ENCODE measurements around the gene ABL1.

Gene ABL1

DNA sequence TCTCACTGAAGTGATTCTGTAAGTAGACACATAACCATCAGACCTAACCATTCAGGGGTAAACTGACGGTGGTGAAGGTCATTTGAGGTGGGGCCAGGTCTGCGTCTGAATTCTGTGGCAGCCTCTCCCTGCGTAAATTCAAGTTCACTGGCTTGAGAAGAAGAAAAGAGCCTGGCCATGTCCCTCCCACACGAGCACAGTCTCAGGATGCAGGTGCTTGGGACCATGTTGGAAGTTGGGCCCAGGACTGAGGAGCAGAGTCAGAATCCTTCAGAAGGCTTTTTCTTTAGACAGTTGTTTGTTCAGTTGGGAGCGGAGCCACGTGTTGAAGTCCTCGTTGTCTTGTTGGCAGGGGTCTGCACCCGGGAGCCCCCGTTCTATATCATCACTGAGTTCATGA is 37.5 kb downstream of the ABL1 start:
- no peak for DNase-seq (ENCODE audit: extremely low read depth, low read depth)
- no peak overlapping the region for H3K4me3 ChIP-seq (replicated peaks; ENCODE audit: low read depth, low read length)
- TF ChIP-seq CTCF (IDR thresholded peaks at IDR 0.05; ENCODE audit: low read depth, low read length, missing control alignments) = no peak

DNA sequence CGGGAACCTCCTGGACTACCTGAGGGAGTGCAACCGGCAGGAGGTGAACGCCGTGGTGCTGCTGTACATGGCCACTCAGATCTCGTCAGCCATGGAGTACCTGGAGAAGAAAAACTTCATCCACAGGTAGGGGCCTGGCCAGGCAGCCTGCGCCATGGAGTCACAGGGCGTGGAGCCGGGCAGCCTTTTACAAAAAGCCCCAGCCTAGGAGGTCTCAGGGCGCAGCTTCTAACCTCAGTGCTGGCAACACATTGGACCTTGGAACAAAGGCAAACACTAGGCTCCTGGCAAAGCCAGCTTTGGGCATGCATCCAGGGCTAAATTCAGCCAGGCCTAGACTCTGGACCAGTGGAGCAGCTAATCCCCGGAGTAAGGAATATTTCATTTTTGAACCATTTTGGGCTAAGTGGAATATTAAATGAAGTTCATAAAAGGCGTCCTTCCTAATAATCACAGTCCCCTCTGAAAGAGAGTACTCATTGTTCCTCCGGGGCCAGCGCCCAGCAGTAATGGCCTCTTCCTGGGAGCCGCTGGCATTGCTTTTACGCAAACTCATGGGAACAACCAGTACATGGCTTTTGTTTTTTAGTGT is 38.0 kb downstream of the ABL1 start:
- no peak overlapping the region for H3K4me3 ChIP-seq (replicated peaks; ENCODE audit: low read depth, low read length)
- TF ChIP-seq CTCF (IDR thresholded peaks at IDR 0.05; ENCODE audit: low read depth, low read length, missing control alignments) = no peak
- no peak for DNase-seq (ENCODE audit: extremely low read depth, low read depth)

- TF ChIP-seq CTCF (IDR thresholded peaks at IDR 0.05; ENCODE audit: low read depth, low read length, missing control alignments) = no peak
- DNase-seq (ENCODE audit: extremely low read depth, low read depth) = no peak
- no peak overlapping the region for H3K4me3 ChIP-seq (replicated peaks; ENCODE audit: low read depth, low read length)
Observed at GRCh38 chr9:130873966-130874365, 38.9 kb downstream of the ABL1 start.

- no peak for DNase-seq (ENCODE audit: extremely low read depth, low read depth)
- no peak for TF ChIP-seq CTCF (IDR thresholded peaks at IDR 0.05; ENCODE audit: low read depth, low read length, missing control alignments)
- no peak overlapping the region for H3K4me3 ChIP-seq (replicated peaks; ENCODE audit: low read depth, low read length)
Observed at GRCh38 chr9:130874783-130875182, 39.7 kb downstream of the ABL1 start.

- no peak for TF ChIP-seq CTCF (IDR thresholded peaks at IDR 0.05; ENCODE audit: low read depth, low read length, missing control alignments)
- no peak for DNase-seq (ENCODE audit: extremely low read depth, low read depth)
Observed at GRCh38 chr9:130877300-130877699, 42.2 kb downstream of the ABL1 start.

DNA sequence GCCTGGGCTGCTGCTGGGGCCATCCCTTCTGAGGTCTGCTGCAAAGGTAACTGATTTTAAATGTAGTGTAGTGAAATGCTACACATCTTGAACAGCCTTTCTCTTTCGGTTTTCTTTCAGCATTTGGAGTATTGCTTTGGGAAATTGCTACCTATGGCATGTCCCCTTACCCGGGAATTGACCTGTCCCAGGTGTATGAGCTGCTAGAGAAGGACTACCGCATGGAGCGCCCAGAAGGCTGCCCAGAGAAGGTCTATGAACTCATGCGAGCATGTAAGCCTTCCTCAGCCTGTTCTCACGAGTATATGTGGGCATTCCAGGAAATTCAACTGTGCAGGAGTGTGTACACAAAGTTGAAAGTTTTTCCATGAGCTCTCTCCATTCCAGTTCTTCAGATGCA is 43.2 kb downstream of the ABL1 start:
- no peak overlapping the region for H3K4me3 ChIP-seq (replicated peaks; ENCODE audit: low read depth, low read length)
- DNase-seq (ENCODE audit: extremely low read depth, low read depth) = no peak
- TF ChIP-seq CTCF (IDR thresholded peaks at IDR 0.05; ENCODE audit: low read depth, low read length, missing control alignments) = no peak

More at GRCh38 chr9:130877300-130877699, 42.2 kb downstream of the ABL1 start:
- no peak overlapping the region for H3K4me3 ChIP-seq (replicated peaks; ENCODE audit: low read depth, low read length)

DNA sequence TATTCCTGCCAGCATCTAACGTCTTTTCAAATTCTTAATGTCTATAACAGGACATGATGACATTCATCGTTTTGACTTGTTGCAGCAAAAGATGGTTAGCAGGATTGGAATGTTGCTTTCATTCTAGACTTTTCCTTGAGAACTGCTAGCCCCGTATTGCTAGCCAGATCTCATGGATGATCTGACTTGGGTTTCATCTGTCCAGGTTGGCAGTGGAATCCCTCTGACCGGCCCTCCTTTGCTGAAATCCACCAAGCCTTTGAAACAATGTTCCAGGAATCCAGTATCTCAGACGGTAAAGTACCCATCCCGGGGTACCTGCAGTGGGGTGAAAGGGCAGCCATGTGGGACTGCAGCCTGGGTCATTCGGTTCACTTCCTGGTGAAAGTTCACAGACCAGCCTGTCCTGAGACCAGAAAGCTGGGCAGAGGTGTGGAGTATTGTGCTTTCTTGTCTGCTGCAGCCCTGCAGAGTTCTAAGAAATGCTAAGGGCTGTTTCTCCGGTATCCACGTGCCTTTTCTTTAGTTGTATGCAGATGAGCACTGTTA is 44.9 kb downstream of the ABL1 start:
- no peak for TF ChIP-seq CTCF (IDR thresholded peaks at IDR 0.05; ENCODE audit: low read depth, low read length, missing control alignments)

More for the DNA sequence above, 44.9 kb downstream of the ABL1 start:
- H3K4me3 ChIP-seq (replicated peaks; ENCODE audit: low read depth, low read length) = no peak overlapping the region
- no peak for DNase-seq (ENCODE audit: extremely low read depth, low read depth)
